NB4 (cell line): ENCODE data around the gene APOL4.

Source experiments
- DNase-seq: peaks from one replicate; pipeline ENCODE4 v3.0.0; 2010; ENCODE audit warnings: low read depth
- H3K4me3 ChIP-seq: one replicate; pipeline ENCODE4 v1.5.1; 2011; ENCODE audit warnings: mild to moderate bottlenecking, low read depth, low read length, moderate library complexity
- MYC ChIP-seq: IDR thresholded peaks from 2 replicates; pipeline ENCODE4 v1.6.1; 2011; ENCODE audit warnings: low read depth, low read length
- POLR2A ChIP-seq: IDR thresholded peaks from 2 replicates; pipeline ENCODE4 v1.6.1; 2011; ENCODE audit warnings: mild to moderate bottlenecking; ENCODE audit not compliant: insufficient read length; ENCODE audit errors: extremely low read depth
- TF ChIP-seq, protein P1 (sequence below): IDR thresholded peaks from 2 replicates; pipeline ENCODE4 v1.6.1; 2011; ENCODE audit warnings: low read depth, low read length
- TF ChIP-seq, protein P2 (sequence below): IDR thresholded peaks from one replicate; pipeline ENCODE4 v1.5.1; 2012; ENCODE audit warnings: low read depth, low read length

The APOL4 gene

DNA sequence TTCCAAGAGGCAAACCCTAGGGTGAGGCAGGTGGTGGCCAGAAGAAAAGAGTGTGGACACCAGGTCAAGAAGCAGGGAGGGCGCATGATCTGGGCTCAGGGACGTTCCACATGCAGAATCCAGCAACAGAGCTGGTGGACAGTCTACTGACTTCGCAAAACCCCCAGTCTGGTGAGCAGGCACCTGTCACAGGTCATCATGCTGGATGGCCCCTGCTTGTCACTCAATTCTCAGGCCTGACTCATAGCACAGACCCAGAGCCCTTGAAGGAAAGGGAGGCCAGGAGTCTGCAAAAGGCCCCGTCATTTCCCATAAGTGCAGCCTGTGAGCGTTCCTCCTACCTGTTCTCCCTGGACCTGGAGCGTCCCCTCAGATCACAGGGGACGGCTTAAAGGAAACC lies 18.2 kb downstream of the APOL4 start:
- TF ChIP-seq MYC (no peak), POLR2A (no peak)
- TF ChIP-seq, protein P1, sequence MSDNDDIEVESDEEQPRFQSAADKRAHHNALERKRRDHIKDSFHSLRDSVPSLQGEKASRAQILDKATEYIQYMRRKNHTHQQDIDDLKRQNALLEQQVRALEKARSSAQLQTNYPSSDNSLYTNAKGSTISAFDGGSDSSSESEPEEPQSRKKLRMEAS = no peak
- TF ChIP-seq, protein P2, sequence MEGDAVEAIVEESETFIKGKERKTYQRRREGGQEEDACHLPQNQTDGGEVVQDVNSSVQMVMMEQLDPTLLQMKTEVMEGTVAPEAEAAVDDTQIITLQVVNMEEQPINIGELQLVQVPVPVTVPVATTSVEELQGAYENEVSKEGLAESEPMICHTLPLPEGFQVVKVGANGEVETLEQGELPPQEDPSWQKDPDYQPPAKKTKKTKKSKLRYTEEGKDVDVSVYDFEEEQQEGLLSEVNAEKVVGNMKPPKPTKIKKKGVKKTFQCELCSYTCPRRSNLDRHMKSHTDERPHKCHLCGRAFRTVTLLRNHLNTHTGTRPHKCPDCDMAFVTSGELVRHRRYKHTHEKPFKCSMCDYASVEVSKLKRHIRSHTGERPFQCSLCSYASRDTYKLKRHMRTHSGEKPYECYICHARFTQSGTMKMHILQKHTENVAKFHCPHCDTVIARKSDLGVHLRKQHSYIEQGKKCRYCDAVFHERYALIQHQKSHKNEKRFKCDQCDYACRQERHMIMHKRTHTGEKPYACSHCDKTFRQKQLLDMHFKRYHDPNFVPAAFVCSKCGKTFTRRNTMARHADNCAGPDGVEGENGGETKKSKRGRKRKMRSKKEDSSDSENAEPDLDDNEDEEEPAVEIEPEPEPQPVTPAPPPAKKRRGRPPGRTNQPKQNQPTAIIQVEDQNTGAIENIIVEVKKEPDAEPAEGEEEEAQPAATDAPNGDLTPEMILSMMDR = no peak
- no peak for DNase-seq
- H3K4me3 ChIP-seq = no peak overlapping the region

DNA sequence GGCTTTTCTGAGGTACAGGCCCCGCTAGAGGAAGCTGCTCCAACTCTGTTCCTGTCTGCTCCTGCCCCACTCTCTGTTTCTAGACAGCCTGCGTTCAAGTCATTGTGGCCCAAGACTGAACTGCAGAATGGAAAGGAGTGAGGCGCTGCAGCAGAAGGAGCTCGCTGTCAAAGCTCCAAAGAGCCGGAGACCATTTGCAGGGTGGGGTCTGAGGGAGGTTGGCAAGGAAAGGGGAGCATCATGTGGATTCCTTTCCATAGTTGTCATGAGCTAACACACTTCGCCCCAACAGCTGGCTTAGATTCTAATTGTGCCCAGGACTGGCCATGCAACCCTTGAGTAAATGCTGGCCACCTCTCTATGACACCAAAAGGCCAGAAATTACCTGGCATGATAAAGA lies 18.8 kb downstream of the APOL4 start:
- DNase-seq = no peak
- TF ChIP-seq, protein P2 = no peak
- no peak for TF ChIP-seq POLR2A
- TF ChIP-seq, protein P1 = no peak
- no peak for TF ChIP-seq MYC

DNA sequence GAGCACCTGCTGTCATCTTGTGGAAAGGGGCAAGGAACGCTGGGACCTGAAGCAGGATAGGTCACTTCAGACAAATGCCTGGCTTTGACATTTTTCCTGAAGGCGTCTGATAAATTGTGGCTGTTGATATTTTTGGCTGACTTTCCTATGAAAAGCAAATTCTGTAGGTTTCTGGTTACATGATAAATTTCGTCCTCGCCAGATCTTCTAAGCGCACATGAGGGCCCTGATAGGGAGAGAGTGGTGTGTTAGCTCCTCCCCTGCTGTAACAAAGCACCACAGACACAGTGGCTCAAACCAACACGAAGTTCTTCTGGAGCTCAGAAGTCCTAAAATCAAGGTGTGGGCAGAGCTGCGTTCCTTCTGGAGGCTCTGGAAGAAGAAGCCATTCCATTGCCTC lies 19.6 kb downstream of the APOL4 start:
- DNase-seq = no peak
- no peak overlapping the region for H3K4me3 ChIP-seq
- TF ChIP-seq MYC = no peak
- TF ChIP-seq POLR2A = no peak
- TF ChIP-seq, protein P2 = no peak

More for the DNA sequence above, 18.8 kb downstream of the APOL4 start:
- no peak overlapping the region for H3K4me3 ChIP-seq

DNA sequence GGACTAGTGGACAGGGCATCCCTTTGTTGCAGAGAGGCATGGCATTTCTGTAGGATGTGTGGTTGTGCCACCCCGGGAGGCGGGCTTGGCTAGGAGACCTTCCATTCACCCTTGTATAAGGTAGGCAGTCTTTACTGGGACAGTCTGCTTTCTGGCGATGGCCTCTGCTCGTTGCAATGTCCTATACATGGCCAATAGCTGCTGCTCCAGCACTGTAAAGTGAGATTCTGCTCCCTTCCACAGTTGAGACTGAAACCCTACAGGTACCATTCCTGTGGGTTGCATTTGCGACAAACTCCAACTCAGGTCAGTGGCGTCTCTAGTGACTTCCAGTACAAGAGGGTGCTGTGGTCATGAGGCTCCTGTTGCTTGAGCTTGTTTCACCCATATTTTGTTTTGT lies 20.7 kb downstream of the APOL4 start:
- TF ChIP-seq, protein P1 = no peak
- TF ChIP-seq, protein P2 = no peak
- TF ChIP-seq POLR2A (no peak), MYC (no peak)
- no peak for DNase-seq
- H3K4me3 ChIP-seq = no peak overlapping the region

DNA sequence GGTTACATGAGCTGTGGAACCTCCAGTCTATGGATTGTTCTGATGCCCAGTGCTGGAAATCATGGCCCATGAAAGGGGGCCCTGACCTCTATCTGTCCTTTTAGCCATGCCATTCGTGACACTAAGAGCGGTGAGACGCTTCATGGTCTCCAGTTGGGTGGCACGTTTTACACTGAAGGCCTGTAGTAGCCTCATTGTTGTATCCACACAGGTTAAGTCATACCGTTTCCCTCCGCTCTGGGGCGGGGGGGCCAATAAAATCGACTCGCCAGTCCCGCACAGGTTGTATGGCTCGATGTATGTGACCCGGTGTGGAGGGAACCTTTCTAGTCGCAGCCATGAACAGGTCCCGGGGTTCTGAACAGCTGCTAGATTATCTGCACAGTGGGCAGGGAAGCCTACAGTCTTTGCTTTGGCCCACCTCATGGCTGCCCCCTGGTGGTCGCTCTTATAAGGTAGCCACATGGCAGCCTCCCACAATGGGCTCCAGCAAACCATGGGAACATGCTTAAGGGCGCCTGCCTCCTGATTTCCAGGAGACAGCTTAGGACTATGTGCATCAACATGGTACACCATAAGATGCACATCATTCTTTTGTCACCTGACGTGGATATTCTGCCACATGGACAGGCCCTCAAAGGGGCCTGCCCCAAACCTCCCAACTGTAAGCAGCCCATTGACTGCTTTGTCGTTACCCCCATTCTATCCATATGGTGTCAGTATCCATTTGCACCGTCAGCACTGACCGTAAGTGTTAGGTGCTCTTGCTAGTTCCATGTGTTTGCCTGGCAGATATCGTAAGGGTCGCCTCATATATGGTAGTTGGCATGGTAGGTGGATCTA lies 21.4 kb downstream of the APOL4 start:
- TF ChIP-seq, protein P1 = peak; percentile 69
- TF ChIP-seq POLR2A (no peak), MYC (0 out of 2 replicates have a peak, but pooled peaks have one; percentile 45)
- TF ChIP-seq, protein P2 = peak; percentile 72
- DNase-seq = peak; percentile 68
- no peak overlapping the region for H3K4me3 ChIP-seq
